ENCODE data around the gene ECE2. TPM values are rescaled to one million over a fixed set of nuclear protein-coding genes. Genes with fewer than 3 reads are reported as not detected.

Gene ECE2
- total and polyA plus RNA-seq, 3 experiments from 2014 or later = not detected

DNA sequence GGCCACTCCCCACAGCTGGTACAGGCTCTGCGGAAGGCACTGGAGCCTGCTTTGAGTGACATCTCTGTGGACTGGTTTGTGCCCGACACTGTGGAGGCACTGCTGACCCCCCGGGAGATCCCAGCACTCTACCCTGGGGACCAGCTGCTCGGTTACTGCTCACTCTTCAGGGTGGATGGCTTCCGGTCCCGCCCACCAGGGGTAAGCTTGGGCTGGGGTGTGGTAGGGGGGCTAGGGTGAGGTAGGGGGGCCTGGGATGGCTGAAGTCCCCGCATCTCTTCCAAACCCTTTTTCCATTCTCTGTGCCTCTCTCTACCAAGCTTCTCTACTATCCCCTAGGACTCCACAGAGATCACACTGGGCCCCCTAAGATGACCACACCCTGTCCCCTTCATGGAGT, 38.6 kb upstream of the ECE2 start:
- DNase-seq = no peak
- ChIA-PET CTCF (interaction anchor here (1.2 to 5.2 kb wide), 3 partner anchors 10 to 13 kb away, joined by 3 to 27 read pairs (median 9); partner anchors contain the start of gene EEF1AKMT4), POLR2A (interaction anchor here (0.6 kb wide), 1 partner anchor 548 kb away, joined by 3 read pairs; no protein-coding TSS in a partner anchor)
- no peaks in the 10 kb centered on the region for H3K36me3 ChIP-seq (ENCODE audit: insufficient read depth, low read length)
- H3K9me3 ChIP-seq (ENCODE audit: low read length) = no peaks in the 10 kb centered on the region
- Mint-ChIP-seq H3K4me3 (no peak overlapping the region), H3K27me3 (peaks cover 12 to 24% of the 10 kb centered on the region in 2 donors), H3K36me3 (peaks cover 0 to 4% (median 0%) of the 10 kb centered on the region in 3 donors), H3K9me3 (no peaks in the 10 kb centered on the region), H3K4me1 (no peaks in the 10 kb centered on the region), H3K27ac (no peak overlapping the region)
- H3K27me3 ChIP-seq (ENCODE audit: insufficient read depth, low read length, poor library complexity, severe bottlenecking) = peaks cover 8% of the 10 kb centered on the region
- no peak overlapping the region for H3K27ac ChIP-seq (ENCODE audit: low read depth, low read length)
- no peak overlapping the region for H3K4me3 ChIP-seq (ENCODE audit: low read length)
- H3K4me1 ChIP-seq (ENCODE audit: insufficient read depth, low read length) = no peaks in the 10 kb centered on the region

DNA sequence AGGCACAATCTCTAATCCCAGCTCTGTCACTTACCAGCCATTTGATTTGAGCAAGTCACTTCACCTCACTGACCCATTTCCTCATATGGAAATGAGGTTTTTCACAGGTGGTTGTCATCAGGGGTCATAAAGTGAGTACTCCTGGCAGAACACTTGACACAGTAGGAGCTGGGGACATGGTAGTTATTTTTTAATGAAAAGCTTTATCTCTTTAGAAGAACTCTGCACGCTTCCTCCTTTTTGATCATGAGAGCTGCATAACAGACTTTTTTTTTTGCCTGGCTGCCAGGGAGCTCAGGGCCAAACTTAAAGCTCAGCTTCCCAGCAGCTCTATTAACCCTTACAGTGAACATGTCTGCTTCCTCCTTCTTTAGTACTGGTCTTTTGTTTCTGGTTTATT, 38.0 kb upstream of the ECE2 start:
- CTCF ChIA-PET = interaction anchor here (1.2 to 5.2 kb wide), 3 partner anchors 9 to 12 kb away, joined by 3 to 27 read pairs (median 9); partner anchors contain the start of gene EEF1AKMT4
- no peak overlapping the region for H3K27ac ChIP-seq (ENCODE audit: low read depth, low read length)
- Mint-ChIP-seq H3K4me3 (no peak overlapping the region), H3K27ac (no peak overlapping the region), H3K4me1 (no peaks in the 10 kb centered on the region), H3K9me3 (no peaks in the 10 kb centered on the region), H3K27me3 (peaks cover 6 to 18% of the 10 kb centered on the region in 2 donors), H3K36me3 (peaks cover 1 to 10% (median 2%) of the 10 kb centered on the region in 3 donors)
- H3K36me3 ChIP-seq (ENCODE audit: insufficient read depth, low read length) = peaks cover 2% of the 10 kb centered on the region
- peaks cover 2% of the 10 kb centered on the region for H3K27me3 ChIP-seq (ENCODE audit: insufficient read depth, low read length, poor library complexity, severe bottlenecking)
- H3K4me1 ChIP-seq (ENCODE audit: insufficient read depth, low read length) = no peaks in the 10 kb centered on the region
- POLR2A ChIA-PET = no interaction called here
- H3K9me3 ChIP-seq (ENCODE audit: low read length) = no peaks in the 10 kb centered on the region
- no peak for DNase-seq
- no peak overlapping the region for H3K4me3 ChIP-seq (ENCODE audit: low read length)

DNA sequence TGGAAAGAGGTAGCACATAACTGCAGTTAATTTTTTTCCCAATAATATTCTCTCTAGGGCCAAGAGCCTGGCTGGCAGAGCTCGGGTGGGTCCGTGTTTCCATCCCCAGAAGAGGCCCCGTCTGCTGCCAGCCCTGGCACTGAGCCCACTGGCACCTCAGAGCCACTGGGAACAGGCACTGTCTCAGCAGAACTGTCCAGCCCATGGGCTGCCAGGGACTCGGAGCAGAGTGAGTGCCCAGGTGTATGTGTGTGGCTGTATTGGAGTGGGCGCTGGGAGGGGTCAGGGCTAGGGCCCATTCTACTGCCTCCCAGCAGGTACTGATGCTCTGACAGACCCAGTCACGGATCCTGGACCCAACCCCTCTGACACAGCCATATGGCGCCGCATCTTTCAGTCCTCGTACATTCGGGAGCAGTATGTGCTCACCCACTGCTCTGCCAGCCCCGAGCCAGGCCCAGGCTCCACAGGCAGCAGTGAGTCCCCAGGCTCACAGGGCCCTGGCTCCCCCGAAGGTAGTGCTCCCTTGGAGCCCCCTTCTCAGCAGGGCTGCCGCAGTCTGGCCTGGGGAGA, 37.5 kb upstream of the ECE2 start:
- Mint-ChIP-seq H3K9me3 (no peaks in the 10 kb centered on the region), H3K4me3 (no peak overlapping the region), H3K27me3 (peaks cover 4 to 15% of the 10 kb centered on the region in 2 donors), H3K4me1 (no peaks in the 10 kb centered on the region), H3K27ac (no peak overlapping the region), H3K36me3 (peaks cover 4 to 15% (median 6%) of the 10 kb centered on the region in 3 donors)
- Histone ChIP-seq H3K4me3 (ENCODE audit: low read length) (no peak overlapping the region), H3K27me3 (ENCODE audit: insufficient read depth, low read length, poor library complexity, severe bottlenecking) (no peaks in the 10 kb centered on the region), H3K27ac (ENCODE audit: low read depth, low read length) (no peak overlapping the region), H3K36me3 (ENCODE audit: insufficient read depth, low read length) (peaks cover 4% of the 10 kb centered on the region), H3K4me1 (ENCODE audit: insufficient read depth, low read length) (no peaks in the 10 kb centered on the region), H3K9me3 (ENCODE audit: low read length) (no peaks in the 10 kb centered on the region)
- DNase-seq = no peak
- CTCF ChIA-PET = interaction anchor here (1.2 to 5.2 kb wide), 3 partner anchors 9 to 12 kb away, joined by 3 to 27 read pairs (median 9); partner anchors contain the start of gene EEF1AKMT4
- POLR2A ChIA-PET = no interaction called here

DNA sequence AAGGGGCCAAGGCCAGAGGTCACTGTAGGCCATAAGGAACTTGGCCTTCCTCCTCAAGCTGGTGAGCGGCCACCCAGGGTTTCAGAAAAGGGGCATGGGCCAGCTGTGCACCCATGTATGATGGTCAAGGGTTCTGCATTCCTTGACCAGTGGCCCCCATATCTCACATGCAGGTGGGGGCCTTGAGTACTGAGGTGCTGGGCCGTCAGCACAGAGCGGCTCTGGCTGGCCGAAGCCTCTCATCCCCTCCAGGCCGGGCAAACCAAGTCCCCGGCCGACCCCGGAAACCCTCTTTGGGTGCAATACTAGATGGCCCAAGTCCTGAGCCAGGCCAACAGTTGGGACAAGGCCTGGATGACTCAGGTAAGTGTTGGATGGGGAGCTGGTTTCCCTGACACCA, 36.6 kb upstream of the ECE2 start:
- no peaks in the 10 kb centered on the region for H3K4me1 ChIP-seq (ENCODE audit: insufficient read depth, low read length)
- H3K4me3 Mint-ChIP-seq = peak overlapping the region in 1 of 7 donors; percentile 15
- H3K27me3 Mint-ChIP-seq = peaks cover 2 to 10% of the 10 kb centered on the region in 2 donors
- no peak for DNase-seq
- H3K4me1 Mint-ChIP-seq = no peaks in the 10 kb centered on the region
- H3K36me3 ChIP-seq (ENCODE audit: insufficient read depth, low read length) = peaks cover 4% of the 10 kb centered on the region
- ChIA-PET POLR2A (no interaction called here), CTCF (interaction anchor here (1.3 to 5.2 kb wide), 2 partner anchors 12 to 59 kb away, joined by 3 to 27 read pairs; no protein-coding TSS in a partner anchor)
- H3K27ac Mint-ChIP-seq = no peak overlapping the region
- H3K9me3 ChIP-seq (ENCODE audit: low read length) = no peaks in the 10 kb centered on the region
- H3K36me3 Mint-ChIP-seq = peaks cover 4 to 24% (median 6%) of the 10 kb centered on the region in 3 donors
- no peak overlapping the region for H3K27ac ChIP-seq (ENCODE audit: low read depth, low read length)
- no peaks in the 10 kb centered on the region for H3K9me3 Mint-ChIP-seq
- no peaks in the 10 kb centered on the region for H3K27me3 ChIP-seq (ENCODE audit: insufficient read depth, low read length, poor library complexity, severe bottlenecking)
- H3K4me3 ChIP-seq (ENCODE audit: low read length) = no peak overlapping the region

DNA sequence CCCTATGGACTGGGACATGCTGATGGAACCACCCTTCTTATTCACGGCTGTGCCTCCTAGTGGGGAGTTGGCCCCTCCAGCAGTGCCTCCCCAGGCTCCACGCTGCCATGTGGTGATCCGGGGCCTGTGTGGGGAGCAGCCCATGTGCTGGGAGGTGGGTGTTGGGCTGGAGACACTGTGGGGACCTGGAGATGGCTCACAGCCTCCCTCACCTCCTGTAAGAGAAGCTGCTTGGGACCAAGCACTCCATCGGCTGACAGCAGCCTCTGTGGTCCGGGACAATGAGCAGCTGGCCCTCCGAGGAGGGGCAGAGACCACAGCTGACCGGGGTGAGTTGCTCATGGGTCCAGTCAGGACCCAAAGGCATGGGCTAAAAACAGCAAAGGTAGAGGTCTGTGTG, 36.1 kb upstream of the ECE2 start:
- ChIA-PET POLR2A (interaction anchor here (0.6 kb wide), 1 partner anchor 48 kb away, joined by 3 read pairs; no protein-coding TSS in a partner anchor), CTCF (interaction anchor here (0.8 to 5.2 kb wide), 5 partner anchors 10 to 110 kb away, joined by 3 to 27 read pairs (median 4); partner anchors contain the start of gene EEF1AKMT4)
- Histone ChIP-seq H3K36me3 (ENCODE audit: insufficient read depth, low read length) (peaks cover 4% of the 10 kb centered on the region), H3K4me3 (ENCODE audit: low read length) (no peak overlapping the region), H3K27ac (ENCODE audit: low read depth, low read length) (no peak overlapping the region), H3K27me3 (ENCODE audit: insufficient read depth, low read length, poor library complexity, severe bottlenecking) (no peaks in the 10 kb centered on the region), H3K4me1 (ENCODE audit: insufficient read depth, low read length) (no peaks in the 10 kb centered on the region), H3K9me3 (ENCODE audit: low read length) (no peaks in the 10 kb centered on the region)
- Mint-ChIP-seq H3K4me3 (peak overlapping the region in 1 of 7 donors; percentile 40), H3K9me3 (no peaks in the 10 kb centered on the region), H3K4me1 (no peaks in the 10 kb centered on the region), H3K27me3 (peaks cover 2 to 9% of the 10 kb centered on the region in 2 donors), H3K27ac (no peak overlapping the region), H3K36me3 (peaks cover 4 to 29% (median 9%) of the 10 kb centered on the region in 3 donors)
- no peak for DNase-seq

DNA sequence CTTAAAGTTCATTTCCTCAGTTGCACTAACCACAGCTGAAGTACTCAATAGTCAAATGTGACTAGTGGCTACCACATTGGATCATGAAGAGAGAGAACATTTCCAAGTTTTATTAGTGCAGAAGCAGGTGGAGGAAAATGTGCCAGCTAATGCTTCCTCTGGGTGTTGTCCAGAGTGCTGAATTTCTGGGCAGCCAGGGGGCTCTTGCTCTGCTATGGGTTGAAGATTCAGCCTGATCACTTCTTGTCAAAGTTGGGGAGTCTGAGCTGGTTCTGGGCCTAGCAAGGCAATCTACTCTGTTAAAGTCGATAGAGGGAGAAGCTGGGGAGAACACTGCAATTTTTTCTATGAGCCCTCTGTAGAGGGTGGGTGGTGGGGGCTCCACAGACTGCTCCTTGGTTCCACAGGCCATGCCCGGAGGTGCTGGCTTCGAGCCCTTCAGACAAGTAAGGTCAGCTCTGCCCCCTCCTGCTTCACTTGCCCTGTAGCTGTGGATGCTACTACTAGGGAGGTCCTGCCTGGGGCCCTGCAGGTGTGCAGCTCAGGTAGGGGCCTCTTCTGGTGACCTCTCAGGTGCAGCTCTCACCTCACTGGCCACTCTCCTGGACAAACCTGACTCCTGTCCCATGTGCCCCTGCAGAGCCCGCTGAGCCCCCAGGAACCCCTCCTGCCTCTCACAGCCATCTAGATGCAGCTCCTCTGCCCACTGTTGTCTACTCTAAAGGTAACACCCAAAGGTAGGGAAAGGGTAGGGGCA, 35.3 kb upstream of the ECE2 start:
- peaks cover 0 to 6% of the 10 kb centered on the region in 2 donors for H3K27me3 Mint-ChIP-seq
- H3K27ac Mint-ChIP-seq = no peak overlapping the region
- no peaks in the 10 kb centered on the region for H3K9me3 Mint-ChIP-seq
- no peak for DNase-seq
- Histone ChIP-seq H3K4me1 (ENCODE audit: insufficient read depth, low read length) (no peaks in the 10 kb centered on the region), H3K4me3 (ENCODE audit: low read length) (no peak overlapping the region), H3K27ac (ENCODE audit: low read depth, low read length) (no peak overlapping the region), H3K36me3 (ENCODE audit: insufficient read depth, low read length) (peaks cover 9% of the 10 kb centered on the region), H3K27me3 (ENCODE audit: insufficient read depth, low read length, poor library complexity, severe bottlenecking) (no peaks in the 10 kb centered on the region), H3K9me3 (ENCODE audit: low read length) (no peaks in the 10 kb centered on the region)
- peak overlapping the region in 1 of 7 donors; percentile 40 for H3K4me3 Mint-ChIP-seq
- peaks cover 0 to 2% (median 0%) of the 10 kb centered on the region in 3 donors for H3K4me1 Mint-ChIP-seq
- ChIA-PET POLR2A (interaction anchor here (0.6 kb wide), 1 partner anchor 49 kb away, joined by 3 read pairs; no protein-coding TSS in a partner anchor), CTCF (interaction anchor here (0.8 to 5.2 kb wide), 5 partner anchors 10 to 111 kb away, joined by 3 to 27 read pairs (median 4); partner anchors contain the start of gene EEF1AKMT4)
- peaks cover 4 to 37% (median 12%) of the 10 kb centered on the region in 3 donors for H3K36me3 Mint-ChIP-seq

DNA sequence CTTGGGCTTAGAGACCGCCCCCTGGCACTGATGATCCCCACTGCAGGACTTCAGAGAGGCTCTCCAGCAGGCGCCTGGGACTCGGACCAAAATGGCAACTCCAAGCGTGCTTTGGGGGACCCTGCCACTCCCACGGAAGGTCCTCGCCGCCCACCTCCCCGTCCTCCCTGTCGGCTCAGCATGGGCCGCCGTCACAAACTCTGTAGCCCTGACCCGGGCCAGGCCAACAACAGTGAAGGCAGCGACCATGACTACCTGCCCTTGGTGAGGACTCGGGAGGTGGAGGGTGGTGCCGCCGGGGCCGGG, 34.7 kb upstream of the ECE2 start:
- no peak for DNase-seq
- H3K27me3 ChIP-seq (ENCODE audit: insufficient read depth, low read length, poor library complexity, severe bottlenecking) = no peaks in the 10 kb centered on the region
- Mint-ChIP-seq H3K4me1 (peaks cover 2 to 4% (median 2%) of the 10 kb centered on the region in 3 donors), H3K4me3 (no peak overlapping the region), H3K9me3 (no peaks in the 10 kb centered on the region), H3K27me3 (peaks cover 0 to 6% of the 10 kb centered on the region in 2 donors), H3K36me3 (peaks cover 4 to 42% (median 12%) of the 10 kb centered on the region in 3 donors), H3K27ac (no peak overlapping the region)
- POLR2A ChIA-PET = no interaction called here
- no peaks in the 10 kb centered on the region for H3K9me3 ChIP-seq (ENCODE audit: low read length)
- CTCF ChIA-PET = interaction anchor here (1.6 to 5.2 kb wide), 3 partner anchors 9 to 19 kb away, joined by 4 to 27 read pairs (median 11); partner anchors contain the start of gene EEF1AKMT4
- peaks cover 9% of the 10 kb centered on the region for H3K36me3 ChIP-seq (ENCODE audit: insufficient read depth, low read length)
- no peaks in the 10 kb centered on the region for H3K4me1 ChIP-seq (ENCODE audit: insufficient read depth, low read length)
- no peak overlapping the region for H3K4me3 ChIP-seq (ENCODE audit: low read length)
- no peak overlapping the region for H3K27ac ChIP-seq (ENCODE audit: low read depth, low read length)

Data from CD8-positive, alpha-beta memory T cell (primary cell).